Fibroblast of lung (primary cell): ENCODE data around the gene MEGF8. TPM values are rescaled to one million over a fixed set of nuclear protein-coding genes. Genes with fewer than 3 reads are reported as not detected.

Source experiments
- DNase-seq, 2 donors: peaks; one replicate each; pipeline versions ENCODE4 v3.0.0 to v3.0.0-alpha.2; 2010; ENCODE audit warnings: low read depth in 2 of 2
- H2AFZ ChIP-seq: 2 replicates; pipeline ENCODE4 v1.5.1; 2012; ENCODE audit warnings: low read length, control low read depth, inconsistent platforms
- H3K27ac ChIP-seq: 2 replicates; pipeline ENCODE4 v1.5.1; 2011; ENCODE audit warnings: low read length, control low read depth; ENCODE audit not compliant: insufficient read depth
- H3K27me3 ChIP-seq: 2 replicates; pipeline ENCODE4 v1.5.1; 2011; ENCODE audit warnings: mild to moderate bottlenecking, low read length; ENCODE audit not compliant: control insufficient read depth, insufficient read depth
- H3K36me3 ChIP-seq: 2 replicates; pipeline ENCODE4 v1.5.1; 2011; ENCODE audit warnings: low read length; ENCODE audit not compliant: control insufficient read depth, insufficient read depth
- H3K4me1 ChIP-seq: 2 replicates; pipeline ENCODE4 v1.5.1; 2011; ENCODE audit warnings: low read length; ENCODE audit not compliant: control insufficient read depth, insufficient read depth; ENCODE audit errors: extremely low read depth
- H3K4me2 ChIP-seq: 2 replicates; pipeline ENCODE4 v1.5.1; 2011; ENCODE audit warnings: low read length, control low read depth; ENCODE audit not compliant: insufficient read depth; ENCODE audit errors: extremely low read depth
- H3K4me3 ChIP-seq, 4 experiments: fragments of 200-600 bp in 1 of 4; sonication (generic) in 1 of 4; replicated peaks in 1 of 4; 2 replicates each; pipeline ENCODE4 v1.5.1; 2011 to 2016; ENCODE audit warnings: low read length in 4 of 4, low read depth in 3 of 4, mild to moderate bottlenecking in 3 of 4, control low read depth in 2 of 4, inconsistent platforms in 1 of 4, mixed read lengths in 1 of 4; ENCODE audit not compliant: insufficient read depth in 1 of 4; ENCODE audit errors: control extremely low read depth in 1 of 4
- H3K79me2 ChIP-seq: 2 replicates; pipeline ENCODE4 v1.5.1; 2012; ENCODE audit warnings: mild to moderate bottlenecking, low read length, inconsistent platforms; ENCODE audit not compliant: control insufficient read depth, insufficient read depth
- H3K9ac ChIP-seq: 2 replicates; pipeline ENCODE4 v1.5.1; 2011; ENCODE audit warnings: mild to moderate bottlenecking, low read length, control low read depth; ENCODE audit not compliant: insufficient read depth
- H3K9me3 ChIP-seq: 2 replicates; pipeline ENCODE4 v1.5.1; 2012; ENCODE audit warnings: low read depth, low read length; ENCODE audit not compliant: control insufficient read depth, insufficient read depth
- H4K20me1 ChIP-seq: 2 replicates; pipeline ENCODE4 v1.5.1; 2011; ENCODE audit warnings: low read length; ENCODE audit not compliant: control insufficient read depth, insufficient read depth; ENCODE audit errors: extremely low read depth
- CTCF ChIP-seq, 2 donors: IDR thresholded peaks in 1 of 2; conservative IDR thresholded peaks in 1 of 2; 1 replicate in 1 of 2; 2 replicates in 1 of 2; pipeline ENCODE4 v1.5.1; 2011 to 2012; ENCODE audit warnings: low read length in 2 of 2, control low read depth in 1 of 2, inconsistent platforms in 1 of 2, low read depth in 1 of 2, mild to moderate bottlenecking in 1 of 2
- EZH2 ChIP-seq: IDR thresholded peaks from 2 replicates; pipeline ENCODE4 v1.5.1; 2012; ENCODE audit warnings: low read length, control low read depth, mild to moderate bottlenecking; ENCODE audit errors: missing control alignments
- polyA plus RNA-seq, 2 donors: library from polyadenylated mRNA; depleted of rRNA in 1 of 2; stranded (reverse) in 1 of 2; unstranded in 1 of 2; fragments of >200 nt; gene quantifications; 2 replicates each; pipeline ENCODE4 v1.2.1, GENCODE V29; 2011 to 2012; ENCODE audit warnings: missing spikeins in 1 of 2
- total RNA-seq: library from RNA; depleted of rRNA; stranded (reverse); fragments of >200 nt; gene quantifications from 2 replicates; pipeline ENCODE4 v1.2.1, GENCODE V29; 2014

The MEGF8 gene
- total and polyA plus RNA-seq, 2 donors (not counting 1 experiment from before 2014, with no cell fraction given): 9.3 to 27.6 TPM

GRCh38 chr19:42374826-42375376, 49.5 kb downstream of the MEGF8 start:
- Histone ChIP-seq H3K4me2 (no peak overlapping the region), H3K4me1 (no peaks in the 10 kb centered on the region), H3K27me3 (no peaks in the 10 kb centered on the region), H3K27ac (no peak overlapping the region), H3K79me2 (no peaks in the 10 kb centered on the region), H4K20me1 (no peaks in the 10 kb centered on the region), H2AFZ (no peak overlapping the region), H3K9me3 (no peaks in the 10 kb centered on the region), H3K36me3 (no peaks in the 10 kb centered on the region), H3K9ac (no peak overlapping the region), H3K4me3 (no peak overlapping the region)
- TF ChIP-seq EZH2 (no peak), CTCF (conservative IDR thresholded peaks at IDR 0.05 in 1 of 2, IDR thresholded peaks at IDR 0.05 in 1 of 2; ENCODE audit: low read depth in 1 of 2, low read length in 2 of 2) (no peak)
- no peak for DNase-seq

GRCh38 chr19:42375415-42376176, 50.2 kb downstream of the MEGF8 start:
- no peak for TF ChIP-seq EZH2
- TF ChIP-seq CTCF (conservative IDR thresholded peaks at IDR 0.05 in 1 of 2, IDR thresholded peaks at IDR 0.05 in 1 of 2; ENCODE audit: low read depth in 1 of 2, low read length in 2 of 2): no peak
- Histone ChIP-seq H3K4me2 (no peak overlapping the region), H3K27me3 (no peaks in the 10 kb centered on the region), H3K4me3 (no peak overlapping the region), H3K4me1 (no peaks in the 10 kb centered on the region), H3K36me3 (no peaks in the 10 kb centered on the region), H3K79me2 (no peaks in the 10 kb centered on the region), H3K27ac (no peak overlapping the region), H3K9me3 (no peaks in the 10 kb centered on the region), H2AFZ (no peak overlapping the region), H3K9ac (no peak overlapping the region), H4K20me1 (no peaks in the 10 kb centered on the region)
- DNase-seq: no peak

GRCh38 chr19:42376177-42376555, 50.7 kb downstream of the MEGF8 start:
- no peaks in the 10 kb centered on the region for H4K20me1 ChIP-seq
- H3K4me2 ChIP-seq: no peak overlapping the region
- no peak overlapping the region for H3K9ac ChIP-seq
- TF ChIP-seq EZH2 (no peak), CTCF (conservative IDR thresholded peaks at IDR 0.05 in 1 of 2, IDR thresholded peaks at IDR 0.05 in 1 of 2; ENCODE audit: low read depth in 1 of 2, low read length in 2 of 2) (no peak)
- no peaks in the 10 kb centered on the region for H3K79me2 ChIP-seq
- no peak for DNase-seq
- no peaks in the 10 kb centered on the region for H3K4me1 ChIP-seq
- no peaks in the 10 kb centered on the region for H3K9me3 ChIP-seq
- no peaks in the 10 kb centered on the region for H3K36me3 ChIP-seq
- no peak overlapping the region for H3K27ac ChIP-seq
- no peak overlapping the region for H3K4me3 ChIP-seq
- H2AFZ ChIP-seq: no peak overlapping the region
- H3K27me3 ChIP-seq: no peaks in the 10 kb centered on the region
